Ishikawa (cell line): ENCODE measurements around the gene SULT6B1.

Experiments
- EP300 ChIP-seq: IDR thresholded peaks from 2 replicates; pipeline ENCODE4 v1.6.1; 2012; ENCODE audit warnings: borderline replicate concordance
- FOXM1 ChIP-seq: IDR thresholded peaks from 2 replicates; pipeline ENCODE4 v1.6.1; 2012; ENCODE audit warnings: low read depth, borderline replicate concordance
- MAX ChIP-seq: IDR thresholded peaks from 2 replicates; pipeline ENCODE4 v1.6.1; 2012
- RAD21 ChIP-seq: IDR thresholded peaks from 2 replicates; pipeline ENCODE4 v1.6.1; 2012; ENCODE audit warnings: low read depth
- REST ChIP-seq: IDR thresholded peaks from 2 replicates; pipeline ENCODE4 v1.6.1; 2012; ENCODE audit warnings: low read depth, mild to moderate bottlenecking
- TAF1 ChIP-seq: IDR thresholded peaks from 2 replicates; pipeline ENCODE4 v1.6.1; 2012; ENCODE audit warnings: low read depth, mild to moderate bottlenecking

GRCh38 chr2:37156071-37156856, 32.2 kb downstream of the SULT6B1 start:
- TF ChIP-seq REST = no peak
- 0 out of 2 replicates have a peak, but pooled peaks have one; percentile 44 for TF ChIP-seq TAF1
- TF ChIP-seq MAX = no peak; the same call in 1 of the 2 replicates
- no peak for TF ChIP-seq FOXM1
- TF ChIP-seq RAD21 = no peak
- no peak for TF ChIP-seq EP300
